ENCODE data around the gene FUCA1.

- TF ChIP-seq CTCF (conservative IDR thresholded peaks at IDR 0.05; ENCODE audit: low read depth, low read length) (no peak), FOS (IDR thresholded peaks at IDR 0.05; ENCODE audit: low read depth, low read length) (no peak), POLR2A (IDR thresholded peaks at IDR 0.05; ENCODE audit: low read depth, low read length) (no peak), RAD21 (IDR thresholded peaks at IDR 0.05; ENCODE audit: low read length) (no peak), RFX5 (IDR thresholded peaks at IDR 0.05; ENCODE audit: low read depth, low read length) (no peak), SMC3 (IDR thresholded peaks at IDR 0.05; ENCODE audit: low read depth, low read length) (no peak), BHLHE40 (IDR thresholded peaks at IDR 0.05; ENCODE audit: low read depth, low read length) (no peak), MXI1 (IDR thresholded peaks at IDR 0.05; ENCODE audit: borderline replicate concordance, low read depth, low read length) (no peak), USF2 (IDR thresholded peaks at IDR 0.05; ENCODE audit: low read depth, low read length) (no peak)
Observed at GRCh38 chr1:23867542-23867894, 572 bp downstream of the FUCA1 start.
